Loucy (cell line): ENCODE results near the gene PRR15.

Source experiments
- CTCF ChIP-seq: fragments of 200-600 bp; sonication (generic); conservative IDR thresholded peaks from 2 replicates; pipeline ENCODE4 v1.5.1; 2014; ENCODE audit warnings: mild to moderate bottlenecking, antibody characterized with exemption, low read length
- EZH2phosphoT487 ChIP-seq: fragments of 200-600 bp; IDR thresholded peaks from 2 replicates; pipeline ENCODE4 v1.6.1; 2018; ENCODE audit warnings: antibody characterized with exemption, mild to moderate bottlenecking, moderate library complexity, borderline replicate concordance

GRCh38 chr7:29523728-29524127 lies 39.9 kb upstream of the PRR15 start:
- TF ChIP-seq CTCF (no peak), EZH2phosphoT487 (no peak)
